Measurements from ENCODE around the gene CASKIN2. TPM values are rescaled to one million over a fixed set of nuclear protein-coding genes. Genes with fewer than 3 reads are reported as not detected.
A peak's percentile ranks its signal among the peaks of the same experiment; 100 is the strongest.

The CASKIN2 gene
- total RNA-seq, 1 experiment from 2014 or later: 41.8 TPM

- no peaks in the 10 kb centered on the region for H3K9me3 ChIP-seq
- ChIA-PET CTCF (interaction anchor here (1.5 kb wide), 1 partner anchor 131 kb away, joined by 5 read pairs; the partner anchor contains the start of gene SMIM5), POLR2A (no interaction called here)
- H3K27me3 ChIP-seq (replicated peaks; ENCODE audit: control insufficient read depth, insufficient read depth, low read length): no peaks in the 10 kb centered on the region
- intact Hi-C loops (cut with micrococcal nuclease; ENCODE audit: unreplicated experiment): no loop called here
- no peak overlapping the region for H3K4me3 ChIP-seq (ENCODE audit: low read depth, low read length)
- Mint-ChIP-seq H3K4me3 (ENCODE audit: unreplicated experiment) (no peak overlapping the region), H3K36me3 (ENCODE audit: insufficient read depth, unreplicated experiment) (peaks cover 78% of the 10 kb centered on the region), H3K27me3 (ENCODE audit: insufficient read depth, unreplicated experiment) (no peaks in the 10 kb centered on the region), H3K27ac (ENCODE audit: unreplicated experiment) (no peak overlapping the region), H3K4me1 (ENCODE audit: low read depth, unreplicated experiment) (no peaks in the 10 kb centered on the region), H3K9me3 (ENCODE audit: unreplicated experiment) (no peaks in the 10 kb centered on the region)
- peaks cover 1% of the 10 kb centered on the region; the same call in 1 of the 2 replicates for H3K36me3 ChIP-seq (ENCODE audit: control insufficient read depth, insufficient read depth, low read length)
- DNase-seq: no peak
- no peaks in the 10 kb centered on the region for H3K4me1 ChIP-seq
- no TSS peak for BruUV-seq (replicated peaks)
- TF ChIP-seq, protein P1, sequence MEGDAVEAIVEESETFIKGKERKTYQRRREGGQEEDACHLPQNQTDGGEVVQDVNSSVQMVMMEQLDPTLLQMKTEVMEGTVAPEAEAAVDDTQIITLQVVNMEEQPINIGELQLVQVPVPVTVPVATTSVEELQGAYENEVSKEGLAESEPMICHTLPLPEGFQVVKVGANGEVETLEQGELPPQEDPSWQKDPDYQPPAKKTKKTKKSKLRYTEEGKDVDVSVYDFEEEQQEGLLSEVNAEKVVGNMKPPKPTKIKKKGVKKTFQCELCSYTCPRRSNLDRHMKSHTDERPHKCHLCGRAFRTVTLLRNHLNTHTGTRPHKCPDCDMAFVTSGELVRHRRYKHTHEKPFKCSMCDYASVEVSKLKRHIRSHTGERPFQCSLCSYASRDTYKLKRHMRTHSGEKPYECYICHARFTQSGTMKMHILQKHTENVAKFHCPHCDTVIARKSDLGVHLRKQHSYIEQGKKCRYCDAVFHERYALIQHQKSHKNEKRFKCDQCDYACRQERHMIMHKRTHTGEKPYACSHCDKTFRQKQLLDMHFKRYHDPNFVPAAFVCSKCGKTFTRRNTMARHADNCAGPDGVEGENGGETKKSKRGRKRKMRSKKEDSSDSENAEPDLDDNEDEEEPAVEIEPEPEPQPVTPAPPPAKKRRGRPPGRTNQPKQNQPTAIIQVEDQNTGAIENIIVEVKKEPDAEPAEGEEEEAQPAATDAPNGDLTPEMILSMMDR (IDR thresholded peaks at IDR 0.05; ENCODE audit: insufficient read depth in 1 of 2, low read depth in 1 of 2, low read length in 1 of 2, severe bottlenecking in 1 of 2, unreplicated experiment in 1 of 2): no peak
Measured at GRCh38 chr17:75502072-75502720, 13.1 kb downstream of the CASKIN2 start.

DNA sequence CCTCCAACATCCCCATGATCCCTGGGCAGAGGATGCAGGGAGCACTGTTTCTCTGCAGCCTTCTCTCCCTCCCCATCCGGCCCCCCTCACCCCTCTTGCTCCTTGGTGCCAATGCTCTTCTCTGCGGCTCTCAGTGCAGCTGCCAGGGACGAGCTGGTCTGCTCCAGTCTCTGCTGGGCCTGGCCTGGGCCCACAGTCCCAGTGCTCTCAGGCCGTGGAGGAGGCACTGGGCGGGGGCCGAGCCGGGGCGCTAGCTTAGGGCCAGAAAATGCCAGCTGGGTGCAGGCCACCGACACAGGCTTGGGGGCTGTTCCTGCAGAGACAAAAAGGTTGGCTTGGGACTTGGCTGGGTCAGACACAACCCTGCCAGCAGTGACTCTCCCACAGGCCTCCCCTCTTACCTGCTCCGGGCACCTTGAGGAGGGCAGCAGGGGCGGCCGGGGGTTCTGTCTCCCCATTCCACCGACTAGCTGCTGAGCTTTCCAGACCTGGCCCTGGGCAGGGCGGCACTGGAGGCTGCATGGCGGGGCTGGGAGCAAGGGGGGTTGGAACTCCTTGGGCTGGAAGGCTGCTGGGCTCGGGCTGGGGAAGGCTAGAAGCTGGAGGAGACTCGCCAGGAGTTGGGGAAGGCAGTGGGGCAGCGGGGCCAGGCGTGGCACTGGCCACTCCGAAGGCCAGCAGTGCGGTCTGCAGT, 13.8 kb downstream of the CASKIN2 start:
- ChIA-PET POLR2A (no interaction called here), CTCF (no interaction called here)
- Mint-ChIP-seq H3K9me3 (ENCODE audit: unreplicated experiment) (no peaks in the 10 kb centered on the region), H3K4me3 (ENCODE audit: unreplicated experiment) (no peak overlapping the region), H3K27me3 (ENCODE audit: insufficient read depth, unreplicated experiment) (no peaks in the 10 kb centered on the region), H3K27ac (ENCODE audit: unreplicated experiment) (no peak overlapping the region), H3K4me1 (ENCODE audit: low read depth, unreplicated experiment) (no peaks in the 10 kb centered on the region), H3K36me3 (ENCODE audit: insufficient read depth, unreplicated experiment) (peaks cover 78% of the 10 kb centered on the region)
- TF ChIP-seq, protein P1 (IDR thresholded peaks at IDR 0.05; ENCODE audit: insufficient read depth in 1 of 2, low read depth in 1 of 2, low read length in 1 of 2, severe bottlenecking in 1 of 2, unreplicated experiment in 1 of 2): no peak
- no TSS peak for BruUV-seq (replicated peaks)
- Histone ChIP-seq H3K36me3 (ENCODE audit: control insufficient read depth, insufficient read depth, low read length) (peaks cover 1% of the 10 kb centered on the region; the same call in 1 of the 2 replicates), H3K9me3 (no peaks in the 10 kb centered on the region), H3K4me3 (ENCODE audit: low read depth, low read length) (no peak overlapping the region), H3K27me3 (replicated peaks; ENCODE audit: control insufficient read depth, insufficient read depth, low read length) (no peaks in the 10 kb centered on the region), H3K4me1 (no peaks in the 10 kb centered on the region)
- intact Hi-C loops (cut with micrococcal nuclease; ENCODE audit: unreplicated experiment): no loop called here
- DNase-seq: no peak

GRCh38 chr17:75500419-75501216, 14.7 kb downstream of the CASKIN2 start:
- Histone ChIP-seq H3K27me3 (replicated peaks; ENCODE audit: control insufficient read depth, insufficient read depth, low read length) (no peaks in the 10 kb centered on the region), H3K9me3 (no peaks in the 10 kb centered on the region), H3K36me3 (ENCODE audit: control insufficient read depth, insufficient read depth, low read length) (peaks cover 1% of the 10 kb centered on the region), H3K4me3 (ENCODE audit: low read depth, low read length) (no peak overlapping the region), H3K4me1 (no peaks in the 10 kb centered on the region)
- intact Hi-C loops (cut with micrococcal nuclease; ENCODE audit: unreplicated experiment): no loop called here
- POLR2A ChIA-PET: interaction anchor here (0.6 kb wide), 1 partner anchor 68 kb away, joined by 9 read pairs; no protein-coding TSS in a partner anchor
- no peak for DNase-seq
- TF ChIP-seq, protein P1 (IDR thresholded peaks at IDR 0.05; ENCODE audit: insufficient read depth in 1 of 2, low read depth in 1 of 2, low read length in 1 of 2, severe bottlenecking in 1 of 2, unreplicated experiment in 1 of 2): no peak
- CTCF ChIA-PET: no interaction called here
- Mint-ChIP-seq H3K27me3 (ENCODE audit: insufficient read depth, unreplicated experiment) (no peaks in the 10 kb centered on the region), H3K4me3 (ENCODE audit: unreplicated experiment) (no peak overlapping the region), H3K4me1 (ENCODE audit: low read depth, unreplicated experiment) (no peaks in the 10 kb centered on the region), H3K9me3 (ENCODE audit: unreplicated experiment) (no peaks in the 10 kb centered on the region), H3K27ac (ENCODE audit: unreplicated experiment) (no peak overlapping the region), H3K36me3 (ENCODE audit: insufficient read depth, unreplicated experiment) (peaks cover 75% of the 10 kb centered on the region)
- BruUV-seq (replicated peaks): TSS peak; percentile 33

All from Caco-2 (cell line).